HG02623 (cell line): ENCODE results near the gene PCYT1A.
"Not testable (repeated sequence)": the region's sequence is repeated elsewhere in the genome, so short reads cannot be mapped to it uniquely, and the experiment has no call there.

ENCODE experiments used
- ATAC-seq: cut with Tn5 transposase; IDR thresholded peaks from one replicate; pipeline ENCODE4 v1.9.1; 2021; ENCODE audit warnings: moderate library complexity; ENCODE audit not compliant: unreplicated experiment

The PCYT1A gene

DNA sequence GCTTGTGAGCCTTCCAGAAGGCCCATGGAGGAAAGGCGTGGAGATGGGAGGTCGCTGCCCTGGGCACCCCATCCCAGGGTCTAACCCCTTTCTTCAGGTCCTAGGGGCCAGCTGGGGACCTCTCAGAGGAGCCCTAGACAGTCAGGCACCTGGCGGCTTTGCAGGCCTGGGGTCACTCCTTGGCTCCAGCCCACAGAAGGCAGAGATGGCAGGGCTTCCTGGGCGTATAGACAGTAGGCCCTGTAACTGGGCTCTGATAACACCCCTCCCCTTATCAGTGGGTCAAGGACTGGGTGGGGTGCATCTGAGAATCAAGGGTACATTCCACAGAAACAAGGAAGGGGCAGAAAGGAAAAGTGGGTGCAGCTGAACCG is 93.0 kb downstream of the PCYT1A start:
- no peak for ATAC-seq

GRCh38 chr3:196193736-196194541 is 93.6 kb downstream of the PCYT1A start:
- no peak for ATAC-seq

- no peak for ATAC-seq
These were observed 94.3 kb downstream of the PCYT1A start for GRCh38 chr3:196193133-196193735.

- peak; percentile 21 for ATAC-seq
These were observed 94.9 kb downstream of the PCYT1A start for GRCh38 chr3:196192524-196193051.

DNA sequence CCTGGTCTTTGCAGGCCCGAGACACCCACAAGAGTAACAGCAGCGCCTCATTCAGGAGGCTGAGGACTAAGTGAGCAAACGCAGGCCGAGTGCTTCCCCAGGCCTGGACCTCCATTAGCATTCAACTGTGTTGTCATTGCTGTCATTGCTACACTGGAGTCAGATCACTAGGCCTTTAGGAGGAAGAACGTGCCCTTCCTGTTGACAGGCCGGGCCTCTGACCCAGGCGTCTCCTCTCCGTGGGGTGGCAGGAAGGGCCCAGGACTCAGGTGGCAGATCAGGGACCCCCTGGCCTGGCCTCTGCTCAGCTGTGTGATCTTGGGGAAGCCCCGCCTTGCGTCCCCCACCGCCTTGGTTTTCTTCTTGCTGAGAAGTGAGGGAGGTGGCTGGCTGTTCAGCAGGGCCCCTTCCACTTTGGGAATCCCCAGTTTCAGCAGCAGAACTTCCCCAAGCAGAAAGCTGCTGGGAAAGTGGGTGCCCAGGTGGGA is 95.4 kb downstream of the PCYT1A start:
- peak; percentile 57 for ATAC-seq

DNA sequence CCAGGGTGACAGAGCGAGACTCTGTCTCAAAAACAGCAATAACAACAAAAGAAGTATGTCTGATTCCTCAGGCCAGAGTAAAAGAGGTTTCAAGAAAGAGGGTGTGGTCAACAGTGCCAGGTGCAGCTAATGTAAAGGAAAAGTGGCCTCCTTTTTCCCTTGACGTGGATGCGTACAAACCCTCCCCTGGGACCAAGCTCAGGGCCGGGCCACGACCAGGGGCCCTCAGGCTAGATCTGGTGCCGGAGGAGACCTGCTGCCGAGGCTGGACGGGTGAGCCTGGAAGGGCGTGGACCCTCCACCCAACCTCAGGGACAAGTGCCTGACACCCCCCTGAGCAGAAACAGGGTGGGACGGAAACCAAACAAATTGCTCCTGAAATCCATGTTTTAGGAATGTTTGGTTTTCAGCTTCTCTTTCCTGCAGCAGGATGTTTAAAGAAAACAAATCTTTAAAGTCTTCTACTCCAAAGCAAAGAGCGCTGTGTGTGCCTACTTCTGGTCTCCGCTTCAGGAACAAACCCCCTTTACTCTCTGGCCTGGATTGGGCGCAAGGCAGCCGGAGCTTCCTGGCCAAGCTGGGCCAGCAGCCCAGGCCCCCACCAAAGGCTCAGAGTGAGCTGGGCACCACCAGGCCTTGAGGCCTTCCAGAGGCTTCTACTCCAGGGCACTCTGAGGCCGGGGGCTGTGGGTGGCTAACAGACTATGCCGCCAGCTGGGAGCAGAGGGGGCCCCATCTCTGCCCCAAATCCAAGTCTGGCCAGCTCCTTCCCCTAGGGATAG is 97.8 kb downstream of the PCYT1A start:
- ATAC-seq, result no peak

GRCh38 chr3:196186651-196187573 is 100.6 kb downstream of the PCYT1A start:
- no peak for ATAC-seq

- no peak for ATAC-seq
These were observed 102.6 kb downstream of the PCYT1A start for GRCh38 chr3:196184881-196185280.

- not testable (repeated sequence) for ATAC-seq
These were observed 103.4 kb downstream of the PCYT1A start for GRCh38 chr3:196184169-196184432.

GRCh38 chr3:196181127-196181546 is 106.4 kb downstream of the PCYT1A start:
- no peak for ATAC-seq

- no peak for ATAC-seq
These were observed 107.2 kb downstream of the PCYT1A start for GRCh38 chr3:196180346-196180745.
